H9 (cell line): Measurements from ENCODE around the gene RASL10B. TPM values are rescaled to one million over a fixed set of nuclear protein-coding genes. Genes with fewer than 3 reads are reported as not detected.

ENCODE experiments used
- DNase-seq: peaks from one replicate; pipeline ENCODE4 v3.0.0-alpha.2; 2017
- H2AFZ ChIP-seq: one replicate; pipeline ENCODE4 v1.6.1; 2013; ENCODE audit warnings: mild to moderate bottlenecking, low read length, control low read depth, moderate library complexity
- H2AK5ac ChIP-seq: 2 replicates; pipeline ENCODE4 v1.6.1; 2013; ENCODE audit warnings: low read length, control low read depth, mixed read lengths; ENCODE audit not compliant: insufficient read length
- H2BK120ac ChIP-seq: one replicate; pipeline ENCODE4 v1.6.1; 2013; ENCODE audit warnings: low read depth, mild to moderate bottlenecking, low read length, control low read depth, inconsistent platforms; ENCODE audit not compliant: poor library complexity, severe bottlenecking
- H2BK12ac ChIP-seq: 2 replicates; pipeline ENCODE4 v1.6.1; 2013; ENCODE audit warnings: low read length, control low read depth, mixed read lengths, low read depth; ENCODE audit not compliant: insufficient read length
- H2BK15ac ChIP-seq: 2 replicates; pipeline ENCODE4 v1.6.1; 2013; ENCODE audit warnings: low read depth, low read length, control low read depth
- H2BK20ac ChIP-seq: one replicate; pipeline ENCODE4 v1.6.1; 2013; ENCODE audit warnings: low read depth, mild to moderate bottlenecking, low read length, control low read depth, inconsistent platforms; ENCODE audit not compliant: poor library complexity, severe bottlenecking
- H2BK5ac ChIP-seq: 2 replicates; pipeline ENCODE4 v1.6.1; 2013; ENCODE audit warnings: low read length, control low read depth, mixed read lengths; ENCODE audit not compliant: insufficient read length
- H3K14ac ChIP-seq: 2 replicates; pipeline ENCODE4 v1.6.1; 2013; ENCODE audit warnings: low read length, control low read depth; ENCODE audit not compliant: insufficient read depth
- H3K18ac ChIP-seq: 2 replicates; pipeline ENCODE4 v1.6.1; 2013; ENCODE audit warnings: low read depth, mild to moderate bottlenecking, mixed read lengths, low read length, control low read depth; ENCODE audit not compliant: insufficient read length
- H3K23ac ChIP-seq: 2 replicates; pipeline ENCODE4 v1.6.1; 2013; ENCODE audit warnings: low read length, control low read depth, mixed read lengths, low read depth; ENCODE audit not compliant: insufficient read length
- H3K23me2 ChIP-seq: 2 replicates; pipeline ENCODE4 v1.6.1; 2013; ENCODE audit warnings: low read depth, mild to moderate bottlenecking, mixed read lengths, low read length, control low read depth; ENCODE audit not compliant: insufficient read length, poor library complexity, severe bottlenecking
- H3K27ac ChIP-seq: 2 replicates; pipeline ENCODE4 v1.5.1; 2013; ENCODE audit warnings: low read length, control low read depth, mixed read lengths, low read depth; ENCODE audit not compliant: insufficient read length
- H3K27me3 ChIP-seq: 2 replicates; pipeline ENCODE4 v1.6.1; 2013; ENCODE audit warnings: low read length, control low read depth, inconsistent platforms; ENCODE audit not compliant: insufficient read depth
- H3K4ac ChIP-seq: 2 replicates; pipeline ENCODE4 v1.6.1; 2013; ENCODE audit warnings: low read depth, mild to moderate bottlenecking, control low read depth, inconsistent platforms, low read length, moderate library complexity
- H3K4me1 ChIP-seq: 2 replicates; pipeline ENCODE4 v1.6.1; 2013; ENCODE audit warnings: low read length, control low read depth, inconsistent platforms; ENCODE audit not compliant: insufficient read depth
- H3K4me2 ChIP-seq: 2 replicates; pipeline ENCODE4 v1.6.1; 2013; ENCODE audit warnings: low read length, control low read depth, mixed read lengths; ENCODE audit not compliant: insufficient read length, insufficient read depth
- H3K56ac ChIP-seq: 2 replicates; pipeline ENCODE4 v1.6.1; 2013; ENCODE audit warnings: low read depth, mild to moderate bottlenecking, mixed read lengths, low read length, control low read depth; ENCODE audit not compliant: insufficient read length
- H3K79me1 ChIP-seq: 2 replicates; pipeline ENCODE4 v1.6.1; 2013; ENCODE audit warnings: low read depth, mild to moderate bottlenecking, moderate library complexity, low read length, control low read depth, inconsistent platforms; ENCODE audit not compliant: insufficient read depth, poor library complexity, severe bottlenecking
- H3K79me2 ChIP-seq: 2 replicates; pipeline ENCODE4 v1.6.1; 2013; ENCODE audit warnings: low read length, control low read depth, inconsistent platforms; ENCODE audit not compliant: insufficient read depth
- H3K9ac ChIP-seq: 2 replicates; pipeline ENCODE4 v1.6.1; 2013; ENCODE audit warnings: low read length, control low read depth, mixed read lengths; ENCODE audit not compliant: insufficient read length; ENCODE audit errors: extremely low read depth
- H3K9me3 ChIP-seq: one replicate; pipeline ENCODE4 v1.6.1; 2013; ENCODE audit warnings: low read depth, low read length, inconsistent platforms; ENCODE audit not compliant: control insufficient read depth
- H3T11ph ChIP-seq: one replicate; pipeline ENCODE4 v1.6.1; 2013; ENCODE audit warnings: mild to moderate bottlenecking, low read length, control low read depth, inconsistent platforms
- H4K20me1 ChIP-seq: one replicate; pipeline ENCODE4 v1.6.1; 2013; ENCODE audit not compliant: control insufficient read depth, insufficient read length, insufficient read depth
- H4K5ac ChIP-seq: 2 replicates; pipeline ENCODE4 v1.6.1; 2013; ENCODE audit warnings: low read depth, mild to moderate bottlenecking, mixed read lengths, low read length, control low read depth; ENCODE audit not compliant: insufficient read length
- H4K8ac ChIP-seq: replicated peaks from 2 replicates; pipeline ENCODE4 v1.6.1; 2013; ENCODE audit warnings: low read length, control low read depth, mixed read lengths, low read depth; ENCODE audit not compliant: insufficient read length
- H4K91ac ChIP-seq: 2 replicates; pipeline ENCODE4 v1.6.1; 2013; ENCODE audit warnings: low read depth, mild to moderate bottlenecking, moderate library complexity, mixed read lengths, low read length, control low read depth; ENCODE audit not compliant: insufficient read length
- H3K27ac Mint-ChIP-seq, 3 experiments: 2 replicates in 2 of 3; 3 replicates in 1 of 3; pipeline ENCODE4 v1.8.0; 2020 to 2021; ENCODE audit warnings: mixed read lengths in 3 of 3, mild to moderate bottlenecking in 1 of 3, moderate library complexity in 1 of 3
- H3K27me3 Mint-ChIP-seq: 2 replicates; pipeline ENCODE4 v1.8.0; 2021; ENCODE audit warnings: low read depth, mild to moderate bottlenecking, moderate library complexity, mixed read lengths
- H3K36me3 Mint-ChIP-seq, 3 experiments: 2 replicates in 2 of 3; 3 replicates in 1 of 3; pipeline ENCODE4 v1.8.0; 2020 to 2021; ENCODE audit warnings: low read depth in 3 of 3, mixed read lengths in 3 of 3; ENCODE audit not compliant: insufficient read depth in 1 of 3
- H3K4me1 Mint-ChIP-seq, 2 experiments: 2 replicates each; pipeline ENCODE4 v1.8.0; 2020; ENCODE audit warnings: mixed read lengths in 2 of 2
- H3K4me3 Mint-ChIP-seq, 2 experiments: 2 replicates in 1 of 2; 3 replicates in 1 of 2; pipeline ENCODE4 v1.8.0; 2020 to 2021; ENCODE audit warnings: mild to moderate bottlenecking in 2 of 2, mixed read lengths in 2 of 2, moderate library complexity in 1 of 2
- H3K9me3 Mint-ChIP-seq, 2 experiments: 2 replicates in 1 of 2; 3 replicates in 1 of 2; pipeline ENCODE4 v1.8.0; 2020; ENCODE audit warnings: mild to moderate bottlenecking in 2 of 2, mixed read lengths in 2 of 2, moderate library complexity in 1 of 2
- CTCF ChIP-seq: fragments of 200-600 bp; sonication (generic); conservative IDR thresholded peaks from 3 replicates; pipeline ENCODE4 v1.8.0; 2021; ENCODE audit warnings: antibody characterized with exemption, mild to moderate bottlenecking
- WGBS: extraction: QIAGEN DNeasy Blood & Tissue Kit; methylation state at CpG from one replicate; pipeline ENCODE4 v1.1.7; 2013; ENCODE audit warnings: missing lambda C conversion rate, low lambda C conversion rate, mixed read lengths; ENCODE audit not compliant: insufficient read length; ENCODE audit errors: extremely low coverage; 5-methylcytosine and 5-hydroxymethylcytosine counted together
- total RNA-seq: library from RNA; stranded (reverse); gene quantifications from 2 replicates; pipeline ENCODE4 v1.2.1, GENCODE V29; 2021

RASL10B gene
- total RNA-seq, 1 experiment from 2014 or later, result 15.9 TPM

GRCh38 chr17:35695613-35696012 lies 35.8 kb upstream of the RASL10B start:
- no peak overlapping the region for H3K9ac ChIP-seq
- H3K56ac ChIP-seq, result no peak overlapping the region
- H3K23ac ChIP-seq, result no peak overlapping the region
- H2AK5ac ChIP-seq, result no peak overlapping the region
- no peak overlapping the region for H3K14ac ChIP-seq
- H3K27me3 Mint-ChIP-seq, result no peaks in the 10 kb centered on the region
- H3K27ac Mint-ChIP-seq, result no peak overlapping the region
- peaks cover 2% of the 10 kb centered on the region; the same call in 1 of the 2 replicates for H3K4me1 ChIP-seq
- no peak for TF ChIP-seq CTCF
- H2AFZ ChIP-seq, result no peak overlapping the region
- peaks cover 15 to 18% of the 10 kb centered on the region in 2 experiments for H3K4me1 Mint-ChIP-seq
- no peak overlapping the region for H2BK12ac ChIP-seq
- H3K4me2 ChIP-seq, result no peak overlapping the region
- WGBS, result no CpG with 5 or more reads among the region's 2 CpGs
- H3K23me2 ChIP-seq, result no peaks in the 10 kb centered on the region
- H2BK120ac ChIP-seq, result no peak overlapping the region
- no peak overlapping the region for H4K91ac ChIP-seq
- no peaks in the 10 kb centered on the region for H3K79me1 ChIP-seq
- peaks cover 3 to 26% (median 6%) of the 10 kb centered on the region in 3 experiments; a peak in 6 of 7 replicates for H3K36me3 Mint-ChIP-seq
- no peaks in the 10 kb centered on the region for H3K79me2 ChIP-seq
- no peak overlapping the region for H3T11ph ChIP-seq
- H3K18ac ChIP-seq, result no peak overlapping the region
- no peak overlapping the region for H2BK5ac ChIP-seq
- H4K20me1 ChIP-seq, result no peaks in the 10 kb centered on the region
- no peaks in the 10 kb centered on the region for H3K27me3 ChIP-seq
- H4K8ac ChIP-seq, result no peak overlapping the region
- DNase-seq, result no peak
- H3K4me3 Mint-ChIP-seq, result no peak overlapping the region
- no peak overlapping the region for H3K27ac ChIP-seq
- no peaks in the 10 kb centered on the region for H3K9me3 ChIP-seq
- H4K5ac ChIP-seq, result no peak overlapping the region
- H2BK20ac ChIP-seq, result no peak overlapping the region
- no peaks in the 10 kb centered on the region for H3K9me3 Mint-ChIP-seq
- H3K4ac ChIP-seq, result no peak overlapping the region
- no peak overlapping the region for H2BK15ac ChIP-seq
